Measurements from ENCODE around the gene GPR32. TPM values are rescaled to one million over a fixed set of nuclear protein-coding genes. Genes with fewer than 3 reads are reported as not detected.
"Not testable (repeated sequence)": the region's sequence is repeated elsewhere in the genome, so short reads cannot be mapped to it uniquely, and the experiment has no call there.

GPR32 gene
- total RNA-seq, 8 experiments from 2014 or later, result 0.11 to 0.41 (median 0.38) TPM; not detected in 5

- Histone ChIP-seq H3K4me1 (replicated peaks in 1 of 2) (no peaks in the 10 kb centered on the region), H3K4me3 (no peak overlapping the region), H3K27ac (no peak overlapping the region)
- 17 to 87% (median 84%) methylated on average over 1 to 7 of the region's 7 CpGs; no CpG with 5 or more reads in 5 of the 10 experiments for WGBS, 10 experiments
- in situ Hi-C loops (cut with MboI; ENCODE audit: low pct_unique_long_range_greater_than_20kb in 2 of 9, low sequenced_read_pairs in 9 of 9, unreplicated experiment in 9 of 9), result no loop called here
- ATAC-seq (replicated peaks in 6 of 8), result no peak
Measured at GRCh38 chr19:50735869-50736268, 34.4 kb upstream of the GPR32 start.

DNA sequence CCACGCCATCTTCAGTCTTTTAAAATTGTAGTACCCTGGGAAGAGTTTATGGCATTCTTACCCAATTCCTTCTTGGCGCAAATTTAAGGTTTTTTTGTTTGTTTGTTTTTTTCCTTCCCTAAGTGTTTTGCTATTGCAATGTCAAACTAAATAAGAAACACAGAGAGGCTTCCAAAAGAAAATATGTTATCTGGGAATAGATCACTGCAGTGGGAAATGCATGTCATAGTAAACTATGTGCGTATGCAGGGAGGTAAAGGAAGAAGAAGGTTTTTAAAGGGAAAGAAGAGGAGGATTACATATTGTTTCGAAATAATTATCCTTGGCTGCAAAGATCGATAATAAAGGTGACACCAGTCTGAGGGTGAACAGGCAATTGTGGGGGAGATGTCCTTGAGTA, 33.9 kb upstream of the GPR32 start:
- in situ Hi-C loops (cut with MboI; ENCODE audit: low pct_unique_long_range_greater_than_20kb in 2 of 9, low sequenced_read_pairs in 9 of 9, unreplicated experiment in 9 of 9), result no loop called here
- 4 to 82% (median 52%) methylated on average over 2 to 5 of the region's 5 CpGs for WGBS, 10 experiments
- no peak for ATAC-seq (replicated peaks in 6 of 8)
- Histone ChIP-seq H3K4me1 (replicated peaks in 1 of 2) (no peaks in the 10 kb centered on the region), H3K27ac (no peak overlapping the region), H3K4me3 (no peak overlapping the region)

DNA sequence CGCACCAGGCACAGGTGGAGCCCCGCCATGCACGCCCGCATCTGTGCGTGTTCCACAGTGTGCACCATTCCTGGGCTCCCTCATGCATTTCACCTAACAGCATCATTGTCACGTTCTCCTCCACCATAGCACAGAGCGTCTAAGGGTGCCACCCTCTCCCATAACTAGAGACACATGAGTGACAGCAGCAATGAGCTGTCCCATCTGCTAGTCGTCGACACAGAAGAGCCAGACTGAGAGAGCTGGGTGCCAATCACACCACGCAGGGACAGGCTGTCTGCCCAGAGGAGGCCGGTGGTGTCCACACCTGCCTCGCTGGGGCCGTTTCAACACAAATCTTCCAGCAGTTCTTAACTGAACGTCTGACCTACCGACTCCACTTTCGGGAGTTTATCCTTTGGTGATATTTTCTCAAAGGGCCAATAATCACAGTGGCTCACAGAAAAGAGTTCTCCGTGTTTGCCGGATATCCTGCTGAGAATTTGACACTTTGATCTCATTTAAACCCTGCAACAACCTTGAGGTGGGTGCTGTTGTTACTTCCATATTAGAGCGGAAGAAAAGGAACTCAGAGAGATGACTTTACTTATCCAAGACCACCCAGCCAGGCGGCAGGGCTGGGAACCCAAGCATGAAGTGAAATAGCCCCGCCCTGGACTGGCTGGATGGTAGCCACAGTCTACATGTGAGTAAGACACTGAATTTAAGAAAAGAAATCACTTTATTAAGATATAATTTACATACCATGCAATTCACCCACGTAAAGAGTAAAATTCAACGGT, 30.9 kb upstream of the GPR32 start:
- in situ Hi-C loops (cut with MboI; ENCODE audit: low pct_unique_long_range_greater_than_20kb in 2 of 9, low sequenced_read_pairs in 9 of 9, unreplicated experiment in 9 of 9), result no loop called here
- Histone ChIP-seq H3K4me1 (replicated peaks in 1 of 2) (no peaks in the 10 kb centered on the region), H3K27ac (no peak overlapping the region), H3K4me3 (no peak overlapping the region)
- peak in 2 of 8 experiments; percentile 52 to 83 for ATAC-seq (replicated peaks in 6 of 8)
- 12 to 100% (median 61%) methylated on average over 1 to 19 of the region's 23 CpGs for WGBS, 10 experiments

DNA sequence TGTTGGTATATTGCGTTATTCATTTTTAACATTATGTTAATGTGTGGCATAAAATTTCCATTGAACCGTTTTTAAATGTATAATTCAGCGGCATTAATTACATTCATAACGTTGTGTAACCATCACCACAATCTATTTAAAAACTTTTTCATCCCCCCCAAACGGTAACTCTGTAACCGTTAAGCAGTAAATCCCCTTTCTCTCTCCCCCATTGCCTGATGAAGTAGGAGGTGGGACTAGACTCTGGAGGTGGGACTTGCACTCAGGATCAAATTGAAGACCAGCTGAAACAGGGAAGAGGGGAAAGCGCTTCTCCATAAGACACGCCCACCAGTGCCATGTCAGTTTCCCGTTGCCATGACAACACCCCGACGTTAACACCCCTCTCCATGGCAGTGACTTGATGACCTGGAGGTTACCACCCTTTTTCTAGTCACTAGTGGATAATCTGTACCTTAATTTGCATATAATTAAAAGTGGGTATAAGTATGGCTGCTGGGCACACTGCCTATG, 30.3 kb upstream of the GPR32 start:
- no peak overlapping the region for H3K27ac ChIP-seq
- in situ Hi-C loops (cut with MboI; ENCODE audit: low pct_unique_long_range_greater_than_20kb in 2 of 9, low sequenced_read_pairs in 9 of 9, unreplicated experiment in 9 of 9), result no loop called here
- H3K4me3 ChIP-seq, result no peak overlapping the region
- ATAC-seq (replicated peaks in 6 of 8), result peak in 2 of 8 experiments; percentile 26 to 93
- 0 to 67% (median 49%) methylated on average over 3 to 11 of the region's 11 CpGs for WGBS, 10 experiments
- no peaks in the 10 kb centered on the region for H3K4me1 ChIP-seq (replicated peaks in 1 of 2)

DNA sequence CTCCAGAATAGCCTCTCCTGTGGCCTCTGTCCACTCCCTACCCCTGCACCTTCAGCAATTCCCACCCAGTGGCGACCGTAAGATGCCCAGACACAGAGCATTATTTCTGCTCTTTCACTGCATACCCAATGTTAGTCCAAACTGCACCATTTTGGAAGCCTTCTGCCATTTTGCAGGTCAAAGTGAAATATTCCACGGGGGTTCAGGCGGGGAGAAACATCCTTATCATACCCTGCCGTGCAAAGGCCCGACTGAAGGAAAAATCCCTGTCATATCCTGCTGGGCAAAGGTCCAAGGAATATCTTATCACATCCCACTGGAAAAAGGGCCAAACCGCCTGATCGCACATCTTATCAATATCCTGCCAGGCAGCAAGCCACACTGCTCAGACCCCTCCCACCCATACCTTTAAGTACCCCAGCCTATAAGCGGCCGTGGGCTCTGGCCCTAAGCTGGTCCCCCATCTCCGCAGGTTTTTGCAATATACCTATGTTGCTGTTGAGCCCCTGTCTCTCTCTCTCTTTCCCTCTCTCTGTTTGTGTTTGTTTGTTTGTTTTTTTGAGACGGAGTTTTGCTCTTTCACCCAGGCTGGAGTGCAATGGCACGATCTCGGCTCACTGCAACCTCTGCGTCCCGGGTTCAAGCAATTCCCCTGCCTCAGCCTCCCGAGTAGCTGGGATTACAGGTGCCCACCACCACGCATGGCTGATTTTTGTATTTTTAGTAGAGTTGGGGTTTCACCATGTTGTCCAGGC, 28.9 kb upstream of the GPR32 start:
- 20 to 100% (median 63%) methylated on average over 1 to 11 of the region's 18 CpGs; no CpG with 5 or more reads in 2 of the 10 experiments for WGBS, 10 experiments
- no peak for ATAC-seq (replicated peaks in 6 of 8)
- Histone ChIP-seq H3K27ac (no peak overlapping the region), H3K4me3 (no peak overlapping the region), H3K4me1 (replicated peaks in 1 of 2) (no peaks in the 10 kb centered on the region)
- in situ Hi-C loops (cut with MboI; ENCODE audit: low pct_unique_long_range_greater_than_20kb in 2 of 9, low sequenced_read_pairs in 9 of 9, unreplicated experiment in 9 of 9), result no loop called here

GRCh38 chr19:50743537-50743936, 26.7 kb upstream of the GPR32 start:
- no peak for ATAC-seq (replicated peaks in 6 of 8)
- no peak overlapping the region for H3K27ac ChIP-seq
- H3K4me1 ChIP-seq (replicated peaks in 1 of 2), result no peaks in the 10 kb centered on the region
- WGBS, 10 experiments, result 57 to 100% (median 81%) methylated on average over 1 to 5 of the region's 6 CpGs; no CpG with 5 or more reads in 3 of the 10 experiments
- in situ Hi-C loops (cut with MboI; ENCODE audit: low pct_unique_long_range_greater_than_20kb in 2 of 9, low sequenced_read_pairs in 9 of 9, unreplicated experiment in 9 of 9), result no loop called here
- H3K4me3 ChIP-seq, result no peak overlapping the region

DNA sequence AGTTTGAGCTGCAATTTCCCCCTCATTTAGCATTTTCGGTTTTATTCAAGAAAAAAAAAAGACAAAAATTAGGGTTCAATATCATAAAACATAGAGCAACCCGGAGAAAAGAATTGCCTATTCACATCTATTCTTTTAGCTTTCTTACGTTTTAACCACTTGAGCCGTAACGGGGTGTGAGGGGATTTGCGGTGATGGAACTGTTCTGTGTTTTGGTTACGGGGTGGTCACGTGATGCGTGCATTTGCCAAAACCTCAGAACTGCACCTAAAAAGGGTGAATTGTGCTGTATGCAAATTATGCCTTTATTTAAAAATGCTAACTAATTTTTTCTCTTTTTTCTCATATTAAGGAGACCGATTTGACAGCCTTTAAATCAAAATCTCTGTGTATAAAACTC, 25.0 kb upstream of the GPR32 start:
- 8 to 98% (median 64%) methylated on average over 1 to 10 of the region's 10 CpGs for WGBS, 10 experiments

DNA sequence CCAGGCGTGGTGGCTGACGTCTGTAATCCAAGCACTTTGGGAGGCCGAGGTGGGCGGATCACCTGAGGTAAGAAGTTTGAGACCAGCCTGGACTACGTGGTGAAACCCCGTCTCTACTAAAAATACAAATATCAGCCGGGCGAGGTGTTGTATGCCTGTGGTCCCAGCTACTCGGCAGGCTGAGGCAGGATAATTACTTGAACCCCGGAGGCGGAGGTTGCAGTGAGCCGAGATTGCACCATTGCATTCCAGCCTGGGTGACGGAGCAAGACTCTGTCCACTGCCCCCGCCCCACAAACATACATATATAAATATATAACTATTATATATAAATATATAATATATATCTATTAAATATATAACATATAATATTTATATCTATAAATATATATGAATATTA, 23.1 kb upstream of the GPR32 start:
- H3K27ac ChIP-seq; H3K4me1 ChIP-seq (replicated peaks in 1 of 2); ATAC-seq (replicated peaks in 6 of 8); H3K4me3 ChIP-seq; in situ Hi-C loops (cut with MboI; ENCODE audit: low pct_unique_long_range_greater_than_20kb in 2 of 9, low sequenced_read_pairs in 9 of 9, unreplicated experiment in 9 of 9): not testable (repeated sequence)
- WGBS, 10 experiments, result 68 to 100% (median 81%) methylated on average over 1 to 13 of the region's 14 CpGs; no CpG with 5 or more reads in 4 of the 10 experiments

More for the DNA sequence above, 25.0 kb upstream of the GPR32 start:
- in situ Hi-C loops (cut with MboI; ENCODE audit: low pct_unique_long_range_greater_than_20kb in 2 of 9, low sequenced_read_pairs in 9 of 9, unreplicated experiment in 9 of 9), result no loop called here
- Histone ChIP-seq H3K4me3 (no peak overlapping the region), H3K4me1 (replicated peaks in 1 of 2) (peaks cover 0 to 3% of the 10 kb centered on the region in 2 donors), H3K27ac (no peak overlapping the region)
- no peak for ATAC-seq (replicated peaks in 6 of 8)

GRCh38 chr19:50749490-50749889, 20.8 kb upstream of the GPR32 start:
- in situ Hi-C loops (cut with MboI; ENCODE audit: low pct_unique_long_range_greater_than_20kb in 2 of 9, low sequenced_read_pairs in 9 of 9, unreplicated experiment in 9 of 9), result no loop called here

GRCh38 chr19:50750010-50750409, 20.3 kb upstream of the GPR32 start:
- peak in 4 of 8 experiments; percentile 16 to 42 (median 34) for ATAC-seq (replicated peaks in 6 of 8)
- in situ Hi-C loops (cut with MboI; ENCODE audit: low pct_unique_long_range_greater_than_20kb in 2 of 9, low sequenced_read_pairs in 9 of 9, unreplicated experiment in 9 of 9), result no loop called here
- Histone ChIP-seq H3K4me1 (replicated peaks in 1 of 2) (peaks cover 0 to 3% of the 10 kb centered on the region in 2 donors), H3K27ac (no peak overlapping the region), H3K4me3 (no peak overlapping the region)
- 10 to 69% (median 60%) methylated on average over 3 to 13 of the region's 15 CpGs; no CpG with 5 or more reads in 1 of the 10 experiments for WGBS, 10 experiments

More at GRCh38 chr19:50749490-50749889, 20.8 kb upstream of the GPR32 start:
- ATAC-seq (replicated peaks in 6 of 8), result no peak
- Histone ChIP-seq H3K4me3 (no peak overlapping the region), H3K27ac (no peak overlapping the region), H3K4me1 (replicated peaks in 1 of 2) (peaks cover 0 to 3% of the 10 kb centered on the region in 2 donors)
- 0 to 84% (median 61%) methylated on average over 1 to 6 of the region's 6 CpGs; no CpG with 5 or more reads in 1 of the 10 experiments for WGBS, 10 experiments

DNA sequence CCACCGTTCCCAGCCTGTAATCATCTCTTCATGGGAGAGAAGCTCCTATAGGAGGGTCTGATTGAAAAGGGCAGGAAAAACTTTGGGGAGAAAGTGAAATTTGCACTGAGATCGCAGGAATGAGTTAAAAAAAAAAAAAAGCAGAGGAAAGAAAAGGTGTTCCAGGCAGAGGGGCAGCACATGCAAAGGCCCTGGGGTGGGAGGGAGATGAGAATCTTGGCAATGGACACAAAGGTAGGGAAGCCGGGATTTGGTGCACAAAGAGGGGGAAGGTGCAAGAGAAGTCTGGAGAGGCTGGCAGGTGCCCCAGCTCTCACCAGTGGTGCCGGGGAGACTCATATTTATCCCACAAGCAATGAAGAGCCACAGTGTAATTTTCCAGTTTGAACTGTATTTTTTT, 16.4 kb upstream of the GPR32 start:
- Histone ChIP-seq H3K4me1 (replicated peaks in 1 of 2) (peaks cover 0 to 3% of the 10 kb centered on the region in 2 donors), H3K27ac (no peak overlapping the region), H3K4me3 (no peak overlapping the region)
- in situ Hi-C loops (cut with MboI; ENCODE audit: low pct_unique_long_range_greater_than_20kb in 2 of 9, low sequenced_read_pairs in 9 of 9, unreplicated experiment in 9 of 9), result no loop called here
- no peak for ATAC-seq (replicated peaks in 6 of 8)
- WGBS, 10 experiments, result 0 to 76% (median 50%) methylated on average over 1 to 3 of the region's 4 CpGs; no CpG with 5 or more reads in 3 of the 10 experiments

GRCh38 chr19:50756244-50756643, 14.0 kb upstream of the GPR32 start:
- in situ Hi-C loops (cut with MboI; ENCODE audit: low pct_unique_long_range_greater_than_20kb in 2 of 9, low sequenced_read_pairs in 9 of 9, unreplicated experiment in 9 of 9); H3K27ac ChIP-seq; H3K4me1 ChIP-seq (replicated peaks in 1 of 2); H3K4me3 ChIP-seq: not testable (repeated sequence)
- ATAC-seq (replicated peaks in 6 of 8), result peak in 2 of 8 experiments; percentile 15 to 20
- 60 to 91% (median 90%) methylated on average over 2 to 4 of the region's 8 CpGs; no CpG with 5 or more reads in 7 of the 10 experiments for WGBS, 10 experiments

- H3K4me3 ChIP-seq; H3K4me1 ChIP-seq (replicated peaks in 1 of 2); H3K27ac ChIP-seq; ATAC-seq (replicated peaks in 6 of 8); in situ Hi-C loops (cut with MboI; ENCODE audit: low pct_unique_long_range_greater_than_20kb in 2 of 9, low sequenced_read_pairs in 9 of 9, unreplicated experiment in 9 of 9): not testable (repeated sequence)
- 60 to 90% (median 80%) methylated on average over 1 to 3 of the region's 3 CpGs; no CpG with 5 or more reads in 6 of the 10 experiments for WGBS, 10 experiments
Measured at GRCh38 chr19:50757624-50758023, 12.6 kb upstream of the GPR32 start.

Measured in motor neuron (in vitro differentiated cells).